B cell (primary cell): ENCODE results near the gene MYCBP. TPM values are rescaled to one million over a fixed set of nuclear protein-coding genes. Genes with fewer than 3 reads are reported as not detected.

Experiments used
- ATAC-seq: fragments of 200-7000 bp; cut with Tn5 transposase; one replicate; pipeline ENCODE4 v1.10.0; 2021; ENCODE audit warnings: low read depth, mild to moderate bottlenecking, moderate number of reproducible peaks, moderate library complexity
- CTCF ChIA-PET: fragments of 350-600 bp; sonication (Branson Sonifier 250); formaldehyde crosslinking; loops from one replicate; lab custom pipeline; 2021; ENCODE audit warnings: antibody characterized with exemption, inconsistent platforms; lab: Charles Lee
- POLR2A ChIA-PET: fragments of 350-600 bp; sonication (Branson Sonifier 250); formaldehyde crosslinking; loops from one replicate; lab custom pipeline; 2021; ENCODE audit warnings: antibody characterized with exemption; lab: Charles Lee
- DNase-seq: peaks from one replicate; pipeline ENCODE4 v3.0.0; 2013
- H2AFZ ChIP-seq: 2 replicates; pipeline ENCODE4 v1.6.1; 2012; ENCODE audit warnings: mild to moderate bottlenecking, low read depth, low read length; ENCODE audit not compliant: insufficient read depth, poor library complexity, severe bottlenecking
- H3K27ac ChIP-seq, 2 donors: 1 replicate in 1 of 2; 2 replicates in 1 of 2; pipeline ENCODE4 v1.5.1; 2012 to 2013; ENCODE audit warnings: low read length in 2 of 2, mild to moderate bottlenecking in 2 of 2, moderate library complexity in 1 of 2
- H3K27me3 ChIP-seq, 4 experiments: fragments of 200-600 bp in 1 of 4; sonication (generic) in 1 of 4; replicated peaks in 1 of 4; 1 replicate in 2 of 4; 2 replicates in 2 of 4; pipeline versions ENCODE4 v1.6.1 to v1.7.0; 2013 to 2016; ENCODE audit warnings: low read length in 3 of 4, mild to moderate bottlenecking in 2 of 4, mixed read lengths in 1 of 4, moderate library complexity in 1 of 4; ENCODE audit not compliant: insufficient read depth in 4 of 4, control insufficient read depth in 3 of 4; ENCODE audit errors: control extremely low read depth in 1 of 4
- H3K36me3 ChIP-seq, 2 experiments: replicated peaks in 1 of 2; 1 replicate in 1 of 2; 2 replicates in 1 of 2; pipeline versions ENCODE4 v1.6.1 to v1.7.1; 2013; ENCODE audit warnings: low read length in 1 of 2; ENCODE audit not compliant: insufficient read depth in 2 of 2, control insufficient read depth in 1 of 2; ENCODE audit errors: control extremely low read depth in 1 of 2, extremely low read depth in 1 of 2
- H3K4me1 ChIP-seq, 2 donors: fragments of 200-600 bp in 1 of 2; sonication (generic) in 1 of 2; 1 replicate in 1 of 2; 2 replicates in 1 of 2; pipeline versions ENCODE4 v1.5.1 to v1.6.1; 2013 to 2017; ENCODE audit warnings: low read length in 2 of 2; ENCODE audit not compliant: control insufficient read depth in 2 of 2, insufficient read depth in 2 of 2
- H3K4me2 ChIP-seq: replicated peaks from 2 replicates; pipeline ENCODE3; 2012; ENCODE audit warnings: mild to moderate bottlenecking, low read depth, low read length; ENCODE audit not compliant: poor library complexity, severe bottlenecking
- H3K4me3 ChIP-seq, 5 experiments: fragments of 200-600 bp in 1 of 5; sonication (generic) in 1 of 5; 1 replicate in 3 of 5; 2 replicates in 2 of 5; pipeline versions ENCODE4 v1.5.1 to v1.7.0; 2011 to 2016; ENCODE audit warnings: low read length in 4 of 5, mild to moderate bottlenecking in 4 of 5, low read depth in 2 of 5, control low read depth in 1 of 5, moderate library complexity in 1 of 5; ENCODE audit not compliant: insufficient read depth in 1 of 5; ENCODE audit errors: control extremely low read depth in 1 of 5, extremely low read depth in 1 of 5
- H3K79me2 ChIP-seq: fragments of 200-600 bp; sonication (generic); one replicate; pipeline ENCODE4 v1.6.0; 2016; ENCODE audit warnings: low read length; ENCODE audit not compliant: control insufficient read depth, insufficient read depth
- H3K9ac ChIP-seq: fragments of 200-600 bp; sonication (generic); 2 replicates; pipeline ENCODE4 v1.6.1; 2017; ENCODE audit warnings: mild to moderate bottlenecking, low read length, moderate library complexity
- H3K9me3 ChIP-seq, 3 donors: one replicate each; pipeline versions ENCODE4 v1.6.1 to v1.7.1; 2013; ENCODE audit warnings: low read length in 2 of 3; ENCODE audit not compliant: control insufficient read depth in 2 of 3, insufficient read depth in 1 of 3; ENCODE audit errors: control extremely low read depth in 1 of 3
- H4K20me1 ChIP-seq: 2 replicates; pipeline ENCODE4 v1.6.0; 2012; ENCODE audit warnings: mild to moderate bottlenecking, low read length; ENCODE audit not compliant: insufficient read depth, control insufficient read depth, poor library complexity, severe bottlenecking
- H3K27ac Mint-ChIP-seq: one replicate; pipeline ENCODE4 v1.8.0; 2021; ENCODE audit warnings: mixed read lengths
- H3K27me3 Mint-ChIP-seq: one replicate; pipeline ENCODE4 v1.8.0; 2021; ENCODE audit warnings: mixed read lengths
- H3K4me1 Mint-ChIP-seq: one replicate; pipeline ENCODE4 v1.8.0; 2021; ENCODE audit warnings: mixed read lengths
- H3K4me3 Mint-ChIP-seq: one replicate; pipeline ENCODE4 v1.8.0; 2021; ENCODE audit warnings: mixed read lengths
- H3K9me3 Mint-ChIP-seq: one replicate; pipeline ENCODE4 v1.8.0; 2022; ENCODE audit warnings: mixed read lengths; ENCODE audit not compliant: insufficient read depth
- CTCF ChIP-seq: fragments of 200-600 bp; IDR thresholded peaks from one replicate; pipeline ENCODE4 v1.8.0; 2022; ENCODE audit warnings: antibody characterized with exemption, mild to moderate bottlenecking
- EZH2 ChIP-seq: IDR thresholded peaks from 2 replicates; pipeline ENCODE4 v1.6.1; 2012; ENCODE audit warnings: borderline replicate concordance, low read depth, mild to moderate bottlenecking, moderate library complexity, low read length; ENCODE audit not compliant: insufficient read depth, poor library complexity, severe bottlenecking
- WGBS: methylation state at CpG from one replicate; pipeline ENCODE4 v1.1.5; 2013; ENCODE audit warnings: missing lambda C conversion rate; ENCODE audit not compliant: insufficient coverage; 5-methylcytosine and 5-hydroxymethylcytosine counted together
- intact Hi-C: fragments of 100-400 bp; cut with micrococcal nuclease; formaldehyde crosslinking; loops from one replicate; pipeline ENCODE4 v1.10.0; 2022
- polyA plus RNA-seq: library from polyadenylated mRNA; depleted of rRNA; stranded (reverse); fragments of >200 nt; gene quantifications from 2 replicates; pipeline ENCODE4 v1.2.3, GENCODE V29; 2012
- total RNA-seq, 2 donors: library from RNA; stranded (reverse); fragments of 120-200 nt in 1 of 2; gene quantifications; 1 replicate in 1 of 2; 2 replicates in 1 of 2; pipeline versions ENCODE4 v1.2.3 to v1.2.4, GENCODE V29; 2013 to 2022

Gene MYCBP
- total and polyA plus RNA-seq, 2 donors (not counting 1 experiment from before 2014, with no cell fraction given), result 3.1 to 7.8 TPM

GRCh38 chr1:38899560-38899959 lies 26.4 kb upstream of the MYCBP start:
- DNase-seq (no peak), ATAC-seq (no peak)
- TF ChIP-seq CTCF (no peak), EZH2 (no peak)
- Histone ChIP-seq H3K27me3 (no peaks in the 10 kb centered on the region), H3K27ac (no peak overlapping the region), H3K9ac (no peak overlapping the region), H3K9me3 (no peaks in the 10 kb centered on the region), H3K36me3 (no peaks in the 10 kb centered on the region), H2AFZ (no peak overlapping the region), H3K4me1 (no peaks in the 10 kb centered on the region), H3K4me3 (no peak overlapping the region), H3K79me2 (no peaks in the 10 kb centered on the region), H4K20me1 (no peaks in the 10 kb centered on the region), H3K4me2 (no peak overlapping the region)
- Mint-ChIP-seq H3K9me3 (no peaks in the 10 kb centered on the region), H3K27ac (no peak overlapping the region), H3K4me3 (no peak overlapping the region), H3K4me1 (no peaks in the 10 kb centered on the region), H3K27me3 (no peaks in the 10 kb centered on the region)
- POLR2A ChIA-PET, result no interaction called here
- intact Hi-C loops, result no loop called here
- CTCF ChIA-PET, result no interaction called here
- WGBS, result 97% methylated on average over 2 of the region's 4 CpGs

DNA sequence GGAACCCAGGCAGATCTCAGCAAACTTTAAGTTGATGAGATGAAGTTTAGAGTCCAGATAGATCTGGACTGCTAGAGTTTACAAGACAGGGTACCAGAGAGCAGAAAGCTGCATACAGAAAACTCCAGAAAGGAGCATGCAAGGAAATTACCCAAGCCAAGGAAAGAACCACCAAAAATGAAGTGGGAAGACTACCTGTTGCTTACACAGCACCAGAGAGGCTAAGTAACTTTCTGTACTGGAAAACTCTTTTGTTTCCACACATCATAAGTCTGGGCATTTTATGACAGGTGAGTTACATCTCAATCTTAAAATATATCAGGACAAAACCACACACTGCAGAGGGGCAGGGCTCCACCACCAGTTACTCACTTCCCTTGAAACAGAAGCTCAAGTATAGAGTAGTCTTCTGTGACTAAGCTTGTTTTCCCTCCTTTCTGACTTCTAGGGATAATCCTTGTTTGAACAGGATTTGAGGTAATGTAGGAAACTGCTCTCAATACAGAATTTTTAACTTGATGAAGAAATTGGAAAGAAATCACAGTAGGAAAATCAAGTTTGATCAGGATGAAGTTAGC lies 25.6 kb upstream of the MYCBP start:
- CTCF ChIA-PET, result no interaction called here

More for the DNA sequence above, 25.6 kb upstream of the MYCBP start:
- H4K20me1 ChIP-seq, result no peaks in the 10 kb centered on the region
- H3K4me3 ChIP-seq, result no peak overlapping the region
- no peaks in the 10 kb centered on the region for H3K27me3 Mint-ChIP-seq
- POLR2A ChIA-PET, result no interaction called here
- no peak overlapping the region for H3K4me3 Mint-ChIP-seq
- no peaks in the 10 kb centered on the region for H3K4me1 Mint-ChIP-seq
- TF ChIP-seq CTCF, result no peak
- TF ChIP-seq EZH2, result no peak
- no peaks in the 10 kb centered on the region for H3K79me2 ChIP-seq
- H3K9me3 Mint-ChIP-seq, result no peaks in the 10 kb centered on the region
- no peak overlapping the region for H3K27ac Mint-ChIP-seq
- no peak overlapping the region for H3K9ac ChIP-seq
- no peaks in the 10 kb centered on the region for H3K27me3 ChIP-seq
- no peaks in the 10 kb centered on the region for H3K36me3 ChIP-seq
- H3K27ac ChIP-seq, result no peak overlapping the region
- intact Hi-C loops, result no loop called here
- ATAC-seq (no peak), DNase-seq (no peak)
- H3K4me2 ChIP-seq, result no peak overlapping the region
- H3K4me1 ChIP-seq, result no peaks in the 10 kb centered on the region
- H3K9me3 ChIP-seq, result no peaks in the 10 kb centered on the region
- no peak overlapping the region for H2AFZ ChIP-seq
